IPS-NIHi7 (cell line): ENCODE measurements around the gene CARS1.

ENCODE experiments used
- DNase-seq: peaks from one replicate; pipeline ENCODE4 v3.0.0; 2012; ENCODE audit warnings: mixed read lengths; ENCODE audit errors: extremely low spot score

CARS1 gene

DNA sequence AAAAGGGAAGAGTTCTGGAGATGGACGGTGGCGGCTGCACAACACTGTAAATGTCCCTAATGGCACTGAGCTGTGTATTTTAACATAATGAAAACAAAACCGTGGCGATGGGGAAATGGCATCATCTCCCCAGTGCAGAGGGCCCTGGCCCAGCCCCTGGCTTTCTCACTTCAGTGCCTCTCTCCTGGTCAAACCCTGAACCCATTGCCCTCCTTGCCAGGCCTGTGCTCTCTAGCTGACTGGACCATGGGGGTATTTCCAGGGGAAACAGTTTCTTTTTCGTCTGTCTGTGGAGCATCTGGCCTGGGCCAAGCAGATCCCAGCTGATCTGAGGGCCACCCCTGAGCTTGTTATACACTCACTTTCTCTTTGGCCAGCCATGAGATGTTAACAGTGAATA, 47.7 kb downstream of the CARS1 start:
- DNase-seq: no peak

DNA sequence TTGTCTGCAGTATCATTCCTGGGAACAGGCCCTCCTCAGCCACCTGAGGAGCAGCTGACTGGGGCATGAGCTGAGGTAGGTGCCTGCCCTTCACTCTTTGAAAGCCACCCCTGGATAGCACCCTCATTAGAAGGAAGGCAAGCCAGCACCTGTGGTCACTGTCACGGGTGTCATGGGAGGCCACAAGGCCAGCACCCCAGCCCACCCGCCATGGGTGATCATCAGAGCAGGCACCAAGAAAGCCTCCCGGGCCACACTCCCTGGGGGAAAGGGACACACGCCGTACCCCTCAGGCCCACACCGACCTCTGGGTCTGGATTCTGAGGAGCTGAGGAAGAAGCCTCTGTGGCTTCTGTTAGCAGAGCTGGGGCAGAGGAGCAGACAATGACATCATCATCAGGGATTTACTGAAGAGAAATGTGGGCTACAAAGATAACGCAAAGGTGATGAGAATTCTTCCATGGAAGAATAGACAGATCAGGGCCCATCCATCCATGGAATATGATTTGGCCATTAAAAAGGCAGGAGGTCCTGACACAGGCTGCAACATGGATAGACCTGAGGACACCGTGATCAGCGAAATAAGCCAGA, 48.4 kb downstream of the CARS1 start:
- DNase-seq: no peak

DNA sequence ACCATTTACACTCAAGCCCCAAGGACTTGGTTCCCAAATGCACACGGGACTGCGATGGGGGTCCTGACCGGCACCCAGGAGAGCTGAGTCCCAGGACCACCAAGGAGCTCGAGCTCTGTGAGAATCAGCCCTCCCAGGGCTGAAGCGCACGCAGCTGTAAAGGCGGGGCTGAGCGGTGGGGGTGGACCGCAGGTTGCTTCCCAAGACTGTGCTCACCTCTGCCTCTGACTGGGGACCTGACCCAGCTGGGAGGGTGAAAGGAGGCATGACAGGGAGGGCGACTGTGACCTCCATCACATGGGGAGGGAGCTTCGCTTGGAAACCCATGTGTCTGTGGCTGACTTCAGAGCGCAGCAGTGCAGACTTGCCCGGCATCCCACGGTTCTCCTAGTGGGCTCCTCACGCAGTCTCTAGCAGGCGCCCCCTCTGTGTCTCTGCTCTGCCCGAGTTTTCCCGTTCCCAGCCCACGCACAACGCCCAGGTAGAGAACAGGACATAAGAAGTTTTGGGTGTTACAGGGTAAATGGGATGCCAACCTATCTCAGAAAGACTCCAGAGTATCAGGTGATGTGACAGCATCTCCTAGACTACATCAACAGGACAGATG, 49.7 kb downstream of the CARS1 start:
- no peak for DNase-seq

DNA sequence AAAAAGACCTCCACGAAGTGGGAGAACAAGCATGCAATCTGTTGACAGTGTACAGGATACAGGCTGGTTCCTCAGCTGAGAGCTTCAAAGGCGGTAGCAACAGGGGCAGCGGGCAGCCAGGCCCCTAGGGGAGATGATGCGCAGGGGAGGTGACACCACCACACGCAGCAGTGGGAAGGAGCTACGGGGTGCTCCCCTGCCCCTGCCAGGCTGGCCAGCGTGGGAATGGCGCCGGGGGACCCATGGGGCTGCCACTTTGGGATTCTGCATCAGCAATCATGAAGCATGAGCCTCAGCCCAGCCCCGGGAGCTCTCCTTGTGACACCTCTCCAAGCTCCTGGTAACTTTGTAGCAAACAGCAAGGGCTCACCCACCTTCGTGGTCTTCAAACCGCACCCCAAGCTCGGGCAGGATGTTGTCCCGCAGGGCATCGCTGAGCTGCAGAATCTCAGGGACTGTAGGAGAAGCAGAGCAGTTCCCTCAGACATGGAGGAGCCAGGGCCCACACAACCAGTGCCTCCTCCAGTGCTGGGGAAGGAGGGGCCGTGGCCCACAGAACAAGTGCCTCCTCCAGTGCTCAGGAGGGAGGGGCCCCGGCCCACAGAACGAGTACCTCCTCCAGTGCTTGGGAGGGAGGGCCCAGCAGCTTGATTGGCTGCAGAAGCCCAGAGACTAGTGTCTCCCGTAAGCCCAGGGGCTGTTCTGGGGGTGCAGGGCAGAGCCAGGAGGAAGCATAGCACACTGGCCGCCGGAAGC, 50.5 kb downstream of the CARS1 start:
- no peak for DNase-seq

DNA sequence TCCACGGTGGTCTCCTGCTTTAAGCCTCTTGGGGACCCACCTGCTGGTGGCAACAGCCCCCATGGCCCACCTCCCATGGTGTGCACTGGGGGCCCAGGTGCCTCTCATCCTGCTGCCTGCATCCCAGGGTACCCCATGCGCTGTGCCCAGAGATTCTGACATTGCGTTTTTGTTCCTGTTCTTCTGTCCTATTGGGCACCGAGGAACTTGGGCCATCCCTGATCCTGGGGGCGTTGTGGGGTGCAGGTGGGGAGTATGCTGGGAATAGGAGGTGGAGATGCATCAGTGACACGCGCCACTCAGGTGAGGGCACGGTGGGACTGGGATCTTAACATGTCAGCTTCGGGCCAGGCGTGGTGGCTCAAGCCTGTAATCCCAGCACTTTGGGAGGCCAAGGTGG, 52.7 kb downstream of the CARS1 start:
- DNase-seq: no peak

DNA sequence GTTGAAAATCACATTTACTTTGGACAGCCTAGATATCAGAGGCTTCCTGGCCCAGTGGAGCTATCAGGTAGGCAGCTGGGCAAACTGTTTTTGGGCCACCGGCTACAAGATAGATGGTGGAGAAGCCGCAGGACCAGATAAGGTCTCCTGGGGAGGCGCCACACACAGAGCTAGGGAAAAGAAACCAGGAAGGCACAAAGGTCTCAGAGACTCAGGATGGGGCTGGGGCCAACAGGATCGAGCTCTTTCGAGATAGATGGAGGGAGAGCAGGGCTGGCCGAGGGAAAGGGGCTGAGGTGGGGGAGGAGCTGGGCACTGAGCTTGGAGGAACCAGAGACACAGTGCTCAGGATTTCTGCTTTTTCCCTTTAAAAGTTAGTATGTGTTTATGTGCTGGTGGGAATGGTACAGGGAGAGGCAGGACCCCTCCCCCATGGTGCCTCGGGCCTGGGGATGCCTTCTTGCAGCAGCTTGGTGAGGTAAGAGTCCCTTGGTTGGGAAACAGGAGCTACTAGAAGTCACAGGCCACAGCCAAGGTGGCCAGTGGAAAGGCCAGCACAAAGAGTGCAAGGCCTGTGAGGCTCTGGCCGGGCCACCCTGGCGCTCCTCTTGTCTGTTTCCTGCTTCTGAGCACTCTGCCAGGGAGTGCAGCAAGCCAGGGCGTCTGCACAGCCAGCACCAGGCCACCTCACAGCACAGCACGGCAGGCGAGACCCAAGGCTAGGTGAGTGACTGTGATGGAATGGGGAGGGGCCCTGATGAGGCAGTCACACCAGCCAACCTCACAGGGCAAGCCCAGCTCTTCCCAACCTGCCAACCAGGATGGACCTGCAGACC, 53.6 kb downstream of the CARS1 start:
- DNase-seq: no peak

DNA sequence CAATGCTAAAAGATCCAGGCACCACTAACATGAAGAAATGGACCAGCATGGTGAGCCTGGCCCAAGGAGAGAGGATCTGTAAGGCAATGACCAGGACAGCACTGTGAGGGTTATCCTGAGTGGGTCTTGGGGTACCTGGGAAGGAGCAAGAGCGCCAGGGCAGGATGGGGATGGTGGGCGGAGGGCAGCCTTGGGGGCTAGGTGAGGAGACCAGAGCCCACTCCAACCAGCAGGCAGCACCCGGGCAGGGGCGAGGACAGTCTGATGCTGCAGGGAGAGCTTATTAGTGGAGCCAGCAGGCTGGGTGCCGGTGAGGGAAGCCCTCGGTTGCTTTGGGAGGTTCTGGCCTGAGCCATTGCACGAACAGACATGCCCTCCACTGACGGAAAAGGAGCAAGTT, 54.4 kb downstream of the CARS1 start:
- DNase-seq: no peak

DNA sequence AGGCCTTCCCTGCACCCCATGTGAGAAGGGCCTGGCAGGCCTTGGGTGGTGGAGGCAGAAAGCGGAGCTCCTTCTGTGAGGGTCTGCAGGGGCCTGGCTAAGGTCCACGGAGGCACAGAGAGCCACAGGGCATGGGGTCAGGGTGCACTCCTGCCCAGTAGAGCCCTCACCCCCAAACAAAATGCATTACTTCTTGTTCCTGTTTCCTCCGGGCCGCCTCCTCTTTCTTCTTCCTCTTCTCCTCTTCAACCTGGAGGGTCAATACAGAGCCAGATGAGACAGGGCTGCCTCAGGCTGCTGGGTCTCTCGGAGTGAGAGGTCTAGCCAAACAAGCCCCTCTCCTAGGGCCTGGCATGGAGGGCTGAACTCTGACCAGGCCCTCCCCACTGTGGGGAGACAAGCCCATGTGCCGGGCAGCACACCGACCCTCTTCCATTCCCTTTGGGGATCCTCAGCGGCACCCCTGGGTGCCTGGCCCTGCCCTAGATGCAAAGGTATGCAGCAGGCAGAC, 54.8 kb downstream of the CARS1 start:
- DNase-seq: no peak

DNA sequence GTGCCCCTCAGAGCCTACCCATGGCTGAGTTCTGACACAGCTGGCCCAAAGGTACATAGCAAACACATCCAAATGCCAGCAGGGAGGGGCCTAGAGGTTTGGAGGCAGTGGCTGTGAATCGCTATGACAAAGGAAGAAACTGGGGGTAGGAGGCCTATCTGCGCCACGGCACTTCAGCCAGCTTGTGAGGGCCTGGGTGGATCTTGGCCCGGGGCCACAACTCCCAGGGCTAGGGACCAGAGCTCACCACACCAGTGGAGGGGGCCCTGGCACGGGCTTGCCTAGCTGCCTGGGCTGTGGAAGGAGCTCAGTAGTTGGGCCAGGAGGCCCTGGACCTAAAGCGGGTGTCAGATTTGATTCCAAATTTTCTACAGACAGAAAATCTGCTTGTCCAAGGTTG, 55.7 kb downstream of the CARS1 start:
- no peak for DNase-seq

DNA sequence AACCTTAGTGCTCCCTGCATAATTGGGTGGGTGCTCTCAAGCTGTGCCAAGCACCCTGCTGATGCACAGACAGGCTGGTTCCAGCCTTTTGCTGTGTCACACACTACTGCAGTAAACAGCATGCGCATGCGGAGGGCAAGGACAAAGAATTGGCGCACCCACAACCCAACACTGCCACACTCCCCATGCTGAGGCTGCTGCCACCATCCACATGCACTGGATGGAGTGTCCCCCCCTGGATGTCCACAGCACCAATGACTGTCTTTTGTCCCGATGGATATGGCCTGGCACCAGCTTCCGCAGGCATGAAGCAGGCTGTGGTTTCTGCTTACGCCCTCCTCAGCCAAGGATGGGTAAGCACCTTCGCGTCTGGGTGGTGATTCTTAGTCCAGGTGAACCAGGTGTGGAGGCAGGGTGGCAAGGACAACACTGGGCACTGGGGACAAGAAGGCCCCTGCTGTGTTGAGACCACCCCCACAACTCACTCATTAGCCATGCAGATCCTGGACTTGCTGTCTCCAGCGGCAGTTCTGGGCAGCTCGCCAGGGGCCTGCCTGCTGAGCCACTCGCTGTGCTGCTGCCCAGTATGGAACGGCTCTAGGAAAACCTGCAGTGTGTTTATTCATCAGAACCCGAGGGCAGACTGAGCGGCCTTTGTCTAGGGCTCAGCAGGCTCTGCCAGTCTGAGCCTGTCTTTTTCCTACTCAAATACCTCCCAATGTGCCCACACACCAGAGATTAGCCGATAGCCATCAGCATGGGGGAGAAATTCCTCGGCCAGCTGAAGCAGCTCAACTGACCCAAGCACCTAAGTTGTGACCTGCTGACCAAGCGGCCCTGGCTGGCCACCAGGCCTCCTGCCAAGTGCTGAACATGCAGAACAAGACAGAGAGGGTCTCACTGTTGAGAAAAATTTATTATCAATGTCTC, 56.9 kb downstream of the CARS1 start:
- DNase-seq: no peak

DNA sequence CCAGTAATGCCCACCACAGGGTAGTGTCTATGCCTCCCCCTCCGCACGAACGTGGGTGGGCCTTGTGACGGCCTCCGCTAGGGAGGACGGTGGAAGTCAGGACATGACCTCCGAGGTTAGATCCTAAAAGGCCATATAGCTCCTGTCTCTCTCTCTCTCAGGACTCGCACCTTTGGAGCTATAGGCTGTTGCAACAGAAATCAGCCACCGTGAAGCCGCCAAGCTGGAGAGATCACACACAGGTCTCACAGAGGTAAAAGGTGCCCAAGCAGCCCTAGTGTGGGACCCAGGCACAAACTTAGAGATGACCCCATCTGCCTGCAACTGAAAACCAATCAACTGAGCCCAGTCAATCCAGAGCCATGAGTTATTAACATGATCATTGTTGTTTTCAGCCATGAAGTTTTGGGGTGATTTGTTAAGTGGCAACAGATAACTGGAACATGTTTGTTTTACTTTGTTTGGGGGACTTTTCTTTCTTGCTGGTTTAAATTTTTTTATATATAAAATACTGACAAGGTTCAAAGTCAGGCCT, 57.7 kb downstream of the CARS1 start:
- DNase-seq: no peak

DNA sequence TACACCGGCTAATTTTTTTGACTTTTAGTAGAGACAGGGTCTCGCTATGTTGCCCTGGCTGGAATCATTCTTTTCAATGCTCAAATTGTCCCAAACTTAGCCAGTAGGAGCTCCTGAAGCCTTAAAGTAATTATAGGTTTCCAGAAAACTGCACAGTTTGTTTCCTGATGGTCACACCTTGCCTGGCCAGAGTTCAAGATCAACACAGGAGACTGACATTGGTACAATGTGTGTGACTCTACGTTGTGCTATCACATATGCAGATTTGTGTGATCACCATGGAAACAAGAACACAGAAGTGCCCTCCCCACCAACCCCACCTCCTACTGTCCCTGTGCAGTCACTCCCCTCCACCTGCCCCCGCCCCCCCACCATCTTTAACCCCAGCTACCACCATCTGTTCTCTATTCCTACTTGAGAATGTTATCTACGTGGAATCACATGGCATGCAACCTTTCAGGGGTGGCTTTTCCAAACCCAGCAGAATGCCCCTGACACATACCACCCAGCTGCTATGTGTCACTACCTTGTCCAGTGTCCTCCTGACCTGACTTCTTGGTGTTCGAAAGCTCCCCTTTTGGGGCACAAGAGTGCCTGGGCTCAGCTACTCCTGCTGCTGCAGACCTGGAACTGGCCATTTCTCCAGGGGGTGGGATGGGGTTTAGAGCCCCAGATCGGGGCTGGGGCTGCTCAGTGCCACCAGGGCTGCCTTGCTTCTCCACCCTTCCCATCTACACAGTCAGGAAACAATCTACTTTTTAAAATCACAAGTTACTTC, 59.0 kb downstream of the CARS1 start:
- no peak for DNase-seq

DNA sequence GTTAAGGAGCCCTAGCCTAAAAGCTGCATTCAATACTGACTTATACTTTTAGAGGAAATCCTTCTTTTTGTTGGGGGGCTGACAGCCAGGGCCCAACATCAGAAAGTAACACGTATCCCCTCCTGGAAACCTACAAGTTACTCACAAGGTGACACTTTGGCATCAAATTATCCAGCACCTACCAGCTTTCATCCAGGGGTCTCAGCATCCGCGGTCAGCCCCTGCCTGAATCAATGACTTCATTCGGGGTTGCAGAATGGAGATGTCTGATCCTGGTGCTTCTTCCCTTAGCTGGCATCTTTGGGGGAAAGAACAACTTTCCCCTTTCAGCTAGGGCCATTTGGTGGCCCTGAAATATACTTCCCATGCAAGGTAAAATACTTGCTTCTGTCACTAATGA, 59.8 kb downstream of the CARS1 start:
- DNase-seq: no peak

DNA sequence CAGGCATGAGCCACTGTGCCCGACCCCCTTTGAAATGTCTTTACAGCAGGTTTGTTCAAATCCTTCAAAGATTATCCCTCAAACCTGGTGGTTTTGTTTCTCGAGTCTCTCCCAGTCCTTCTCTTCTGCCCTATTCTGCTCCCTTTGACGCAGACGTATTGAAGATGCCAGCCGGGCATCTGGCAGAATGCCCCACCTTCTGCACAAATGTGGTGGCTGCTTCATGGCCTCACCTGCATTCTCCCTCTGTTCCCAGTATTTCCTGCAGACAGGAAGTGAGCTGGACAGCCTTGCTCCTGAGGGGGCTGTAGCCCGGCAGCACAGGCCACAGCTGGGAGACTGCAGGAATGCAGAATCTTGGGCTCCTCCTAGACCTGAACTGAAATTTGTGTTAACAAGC, 60.2 kb downstream of the CARS1 start:
- DNase-seq: no peak

DNA sequence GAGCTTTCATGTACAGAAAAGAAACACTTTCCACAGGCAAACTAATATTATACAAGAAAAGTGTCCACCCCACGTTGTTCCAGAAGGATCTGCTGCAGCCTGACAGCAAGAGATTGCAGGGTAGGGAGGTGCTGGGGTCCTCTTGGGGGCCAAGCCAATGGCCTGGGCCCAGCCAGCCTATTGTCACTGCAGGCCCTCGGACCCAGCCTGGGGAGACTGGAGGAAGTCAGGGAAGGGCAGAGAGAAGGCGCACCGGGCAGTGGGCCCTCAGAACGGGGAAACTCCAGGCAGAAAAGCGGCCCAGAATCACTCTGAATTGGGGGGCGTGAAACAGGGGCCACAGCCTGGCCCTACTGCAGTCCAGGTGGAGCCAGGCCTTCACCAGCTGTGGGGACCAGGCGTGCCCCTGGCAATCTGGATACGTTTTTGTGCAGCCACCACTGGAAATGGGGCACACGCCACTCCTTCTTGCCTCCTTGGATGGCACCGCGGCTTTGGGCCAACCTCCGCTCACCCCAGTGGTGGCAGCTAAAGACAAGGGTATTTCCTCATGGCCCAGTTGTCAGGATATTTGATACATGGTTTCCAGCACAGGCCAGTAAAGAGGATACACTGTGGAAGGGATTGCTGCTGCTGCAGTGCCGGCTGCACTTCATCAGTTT, 61.2 kb downstream of the CARS1 start:
- no peak for DNase-seq

DNA sequence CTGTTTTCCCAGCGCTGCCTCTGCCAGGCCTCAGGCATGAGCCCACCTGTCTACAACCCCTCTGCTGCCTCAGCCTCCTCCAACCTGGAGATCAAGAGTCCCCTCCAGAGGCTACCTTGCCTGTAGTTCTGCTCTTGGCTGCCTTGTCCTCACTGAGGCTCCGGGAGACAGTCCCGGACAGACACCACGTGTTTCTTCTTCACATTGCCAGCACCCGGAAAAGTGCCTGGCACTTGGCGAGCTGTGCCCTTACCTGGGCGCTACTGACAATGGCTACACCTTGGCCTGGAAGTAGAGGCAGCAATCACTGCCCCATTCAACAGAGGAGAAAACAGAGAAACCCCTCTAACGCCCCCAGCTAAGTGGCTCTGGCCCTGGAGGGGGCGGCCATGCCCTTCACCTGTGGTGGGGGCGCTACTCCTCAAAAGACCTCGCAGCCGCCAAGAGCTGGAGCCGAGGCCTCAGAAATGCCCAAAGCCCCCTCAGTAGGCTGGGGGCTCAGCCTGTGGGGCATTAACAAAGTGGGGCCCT, 62.1 kb downstream of the CARS1 start:
- DNase-seq: no peak

DNA sequence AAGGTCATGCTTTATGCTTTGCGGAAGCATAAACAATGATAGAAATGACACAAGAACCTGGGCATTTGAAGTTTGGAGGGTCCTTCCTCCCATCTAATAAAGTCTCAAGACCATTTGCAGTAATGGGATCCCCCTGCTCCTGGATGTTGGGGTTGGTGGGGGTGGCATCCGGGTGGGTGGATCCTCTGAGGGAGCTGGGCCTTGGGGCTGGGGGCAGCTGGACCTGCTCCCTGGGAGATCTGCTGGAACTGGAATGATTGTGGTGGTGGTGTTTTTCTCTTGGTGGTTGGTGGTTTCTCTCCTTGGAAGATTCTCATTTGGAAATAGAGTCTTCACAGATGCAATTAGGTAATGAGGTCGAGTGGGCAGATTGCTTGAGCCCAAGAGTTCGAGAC, 62.9 kb downstream of the CARS1 start:
- DNase-seq: no peak

DNA sequence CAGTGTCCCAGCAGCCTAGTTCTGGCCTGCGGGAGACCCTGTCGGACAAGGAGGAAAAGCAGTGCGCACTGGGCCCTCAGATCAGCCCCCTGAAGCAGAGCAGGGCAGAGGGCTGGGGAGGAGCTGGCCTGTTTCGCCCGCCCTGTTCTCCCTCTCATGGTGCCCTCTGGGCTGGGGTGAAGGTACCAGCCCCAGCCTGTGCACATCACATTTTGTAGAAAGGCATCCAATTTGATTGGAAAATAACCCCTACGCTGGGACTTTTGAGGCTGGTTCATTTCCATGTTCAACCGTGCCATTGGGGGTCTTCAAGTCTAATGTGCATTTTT, 64.3 kb downstream of the CARS1 start:
- DNase-seq: no peak

DNA sequence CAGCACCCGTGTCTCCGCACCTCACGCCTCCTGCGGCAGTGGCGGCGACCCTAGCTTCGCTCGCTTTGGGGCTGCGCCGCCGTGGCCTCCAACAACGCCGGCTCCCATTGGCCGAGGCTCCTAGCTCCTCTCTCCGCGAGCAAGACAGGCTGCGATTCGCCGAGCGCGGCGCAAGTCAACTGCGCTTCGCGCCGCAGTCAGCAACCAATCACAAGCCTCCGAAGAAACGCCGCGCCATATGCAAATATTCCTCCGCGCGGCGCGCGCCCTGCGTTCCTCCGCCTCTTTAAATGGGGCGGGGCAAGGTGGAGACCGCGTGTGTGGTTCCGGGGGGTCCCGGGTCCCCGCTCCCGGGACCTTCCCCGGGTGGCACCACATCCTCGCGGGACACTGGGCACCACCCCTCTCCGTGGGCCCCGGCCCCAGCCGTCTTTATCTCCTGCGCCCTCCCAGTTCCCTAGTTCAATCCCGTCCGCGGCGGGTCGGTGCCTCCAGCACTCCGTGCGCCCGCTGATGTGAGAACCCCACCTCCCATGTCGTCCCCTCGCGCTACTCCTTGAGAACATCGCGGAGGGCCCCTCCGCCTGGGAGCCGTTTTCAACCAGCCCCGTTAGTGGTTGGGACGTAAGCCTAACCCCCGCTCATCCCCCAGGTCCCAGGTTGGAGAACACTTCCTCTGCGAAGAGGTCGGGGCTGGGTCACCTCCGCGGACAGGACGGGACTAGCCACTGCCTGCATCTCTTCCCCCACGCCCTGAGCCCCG, 64.8 kb downstream of the CARS1 start, which contains the start of gene NAP1L4:
TSS of gene NAP1L4 (minus strand) at position 96 of the 763 bp plus-strand sequence. CDS start 13,109 bp downstream, outside the sequence.
- DNase-seq: peak; percentile 99
